A549 (cell line): ENCODE measurements around the gene CTCF.

Source experiments
- CEBPB ChIP-seq, 2 experiments: fragments of >200 bp in 1 of 2; sonication (Bioruptor Twin) in 1 of 2; formaldehyde crosslinking in 1 of 2; IDR thresholded peaks; 2 replicates each; pipeline ENCODE4 v1.6.1; 2012 to 2016
- POLR2AphosphoS2 ChIP-seq: conservative IDR thresholded peaks from 2 replicates; pipeline ENCODE4 v1.6.1; 2012; ENCODE audit warnings: low read length, improper control_type of control experiment, inconsistent platforms

GRCh38 chr16:67666559-67667452 is 104.5 kb downstream of the CTCF start, which contains the start of the genes C16orf86 and ENKD1:
- no peak for TF ChIP-seq CEBPB (IDR thresholded peaks at IDR 0.05)
- TF ChIP-seq POLR2AphosphoS2 = no peak
